Measurements from ENCODE around the gene ALX4.

Gene ALX4

GRCh38 chr11:44255406-44256071, 54.4 kb downstream of the ALX4 start:
- no peak for DNase-seq (ENCODE audit: extremely low spot score, insufficient read length, low read depth)
- FAIRE-seq, result no peak

- DNase-seq (ENCODE audit: extremely low spot score, insufficient read length, low read depth) (no peak), FAIRE-seq (no peak)
These were observed 56.8 kb downstream of the ALX4 start for GRCh38 chr11:44252999-44253602.

- DNase-seq (ENCODE audit: extremely low spot score, insufficient read length, low read depth) (no peak), FAIRE-seq (no peak)
These were observed 59.5 kb downstream of the ALX4 start for GRCh38 chr11:44250421-44250820.

GRCh38 chr11:44248109-44248508, 61.8 kb downstream of the ALX4 start:
- no peak for DNase-seq (ENCODE audit: extremely low spot score, insufficient read length, low read depth)
- no peak for FAIRE-seq

- FAIRE-seq, result no peak
- no peak for DNase-seq (ENCODE audit: extremely low spot score, insufficient read length, low read depth)
These were observed 62.4 kb downstream of the ALX4 start for GRCh38 chr11:44247508-44247907.

- DNase-seq (ENCODE audit: extremely low spot score, insufficient read length, low read depth) (no peak), FAIRE-seq (no peak)
These were observed 63.2 kb downstream of the ALX4 start for GRCh38 chr11:44246726-44247125.

GRCh38 chr11:44244639-44245310, 65.2 kb downstream of the ALX4 start:
- FAIRE-seq, result no peak

GRCh38 chr11:44243595-44244343, 66.2 kb downstream of the ALX4 start:
- FAIRE-seq (no peak), DNase-seq (ENCODE audit: extremely low spot score, insufficient read length, low read depth) (no peak)

More at GRCh38 chr11:44244639-44245310, 65.2 kb downstream of the ALX4 start:
- DNase-seq (ENCODE audit: extremely low spot score, insufficient read length, low read depth), result no peak

GRCh38 chr11:44243086-44243485, 66.9 kb downstream of the ALX4 start:
- FAIRE-seq (no peak), DNase-seq (ENCODE audit: extremely low spot score, insufficient read length, low read depth) (no peak)

GRCh38 chr11:44241851-44242250, 68.1 kb downstream of the ALX4 start:
- FAIRE-seq (no peak), DNase-seq (ENCODE audit: extremely low spot score, insufficient read length, low read depth) (no peak)

- FAIRE-seq, result no peak
- no peak for DNase-seq (ENCODE audit: extremely low spot score, insufficient read length, low read depth)
These were observed 72.8 kb downstream of the ALX4 start for GRCh38 chr11:44237156-44237555.

- no peak for DNase-seq (ENCODE audit: extremely low spot score, insufficient read length, low read depth)
These were observed 73.6 kb downstream of the ALX4 start for GRCh38 chr11:44236296-44236695.

GRCh38 chr11:44235765-44236201, 74.2 kb downstream of the ALX4 start:
- no peak for DNase-seq (ENCODE audit: extremely low spot score, insufficient read length, low read depth)
- FAIRE-seq, result no peak

More at GRCh38 chr11:44236296-44236695, 73.6 kb downstream of the ALX4 start:
- no peak for FAIRE-seq

- no peak for FAIRE-seq
- DNase-seq (ENCODE audit: extremely low spot score, insufficient read length, low read depth), result no peak
These were observed 80.3 kb downstream of the ALX4 start for GRCh38 chr11:44229624-44230023.

- no peak for FAIRE-seq
- DNase-seq (ENCODE audit: extremely low spot score, insufficient read length, low read depth), result no peak
These were observed 80.8 kb downstream of the ALX4 start for GRCh38 chr11:44229098-44229497.

- no peak for DNase-seq (ENCODE audit: extremely low spot score, insufficient read length, low read depth)
- FAIRE-seq, result no peak
These were observed 81.6 kb downstream of the ALX4 start for GRCh38 chr11:44228379-44228778.

GRCh38 chr11:44226945-44227344, 83.0 kb downstream of the ALX4 start:
- DNase-seq (ENCODE audit: extremely low spot score, insufficient read length, low read depth), result no peak
- no peak for FAIRE-seq

GRCh38 chr11:44226490-44226889, 83.4 kb downstream of the ALX4 start:
- DNase-seq (ENCODE audit: extremely low spot score, insufficient read length, low read depth) (no peak), FAIRE-seq (no peak)

GRCh38 chr11:44224867-44225501, 85.0 kb downstream of the ALX4 start:
- DNase-seq (ENCODE audit: extremely low spot score, insufficient read length, low read depth) (no peak), FAIRE-seq (no peak)

GRCh38 chr11:44223238-44223637, 86.7 kb downstream of the ALX4 start:
- DNase-seq (ENCODE audit: extremely low spot score, insufficient read length, low read depth), result no peak
- FAIRE-seq, result no peak

All from GM18507 (cell line).